Measurements from ENCODE around the gene LAMA3.

- TF ChIP-seq FEZF1 (tag by site-specific recombination; IDR thresholded peaks at IDR 0.05): peak; percentile 95
- peak; percentile 24; the same call in 1 of the 2 replicates for TF ChIP-seq SP7 (tag by site-specific recombination; IDR thresholded peaks at IDR 0.05)
- TF ChIP-seq, protein P1, sequence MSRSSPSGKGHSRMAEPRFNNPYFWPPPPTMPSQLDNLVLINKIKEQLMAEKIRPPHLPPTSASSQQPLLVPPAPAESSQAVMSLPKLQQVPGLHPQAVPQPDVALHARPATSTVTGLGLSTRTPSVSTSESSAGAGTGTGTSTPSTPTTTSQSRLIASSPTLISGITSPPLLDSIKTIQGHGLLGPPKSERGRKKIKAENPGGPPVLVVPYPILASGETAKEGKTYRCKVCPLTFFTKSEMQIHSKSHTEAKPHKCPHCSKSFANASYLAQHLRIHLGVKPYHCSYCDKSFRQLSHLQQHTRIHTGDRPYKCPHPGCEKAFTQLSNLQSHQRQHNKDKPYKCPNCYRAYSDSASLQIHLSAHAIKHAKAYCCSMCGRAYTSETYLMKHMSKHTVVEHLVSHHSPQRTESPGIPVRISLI (tag by site-specific recombination; IDR thresholded peaks at IDR 0.05): peak; percentile 59; the same call in 1 of the 2 replicates
- TF ChIP-seq, protein P2, sequence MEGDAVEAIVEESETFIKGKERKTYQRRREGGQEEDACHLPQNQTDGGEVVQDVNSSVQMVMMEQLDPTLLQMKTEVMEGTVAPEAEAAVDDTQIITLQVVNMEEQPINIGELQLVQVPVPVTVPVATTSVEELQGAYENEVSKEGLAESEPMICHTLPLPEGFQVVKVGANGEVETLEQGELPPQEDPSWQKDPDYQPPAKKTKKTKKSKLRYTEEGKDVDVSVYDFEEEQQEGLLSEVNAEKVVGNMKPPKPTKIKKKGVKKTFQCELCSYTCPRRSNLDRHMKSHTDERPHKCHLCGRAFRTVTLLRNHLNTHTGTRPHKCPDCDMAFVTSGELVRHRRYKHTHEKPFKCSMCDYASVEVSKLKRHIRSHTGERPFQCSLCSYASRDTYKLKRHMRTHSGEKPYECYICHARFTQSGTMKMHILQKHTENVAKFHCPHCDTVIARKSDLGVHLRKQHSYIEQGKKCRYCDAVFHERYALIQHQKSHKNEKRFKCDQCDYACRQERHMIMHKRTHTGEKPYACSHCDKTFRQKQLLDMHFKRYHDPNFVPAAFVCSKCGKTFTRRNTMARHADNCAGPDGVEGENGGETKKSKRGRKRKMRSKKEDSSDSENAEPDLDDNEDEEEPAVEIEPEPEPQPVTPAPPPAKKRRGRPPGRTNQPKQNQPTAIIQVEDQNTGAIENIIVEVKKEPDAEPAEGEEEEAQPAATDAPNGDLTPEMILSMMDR (tag by site-specific recombination; IDR thresholded peaks at IDR 0.05): no peak
- peak; percentile 68; the same call in 1 of the 2 replicates for TF ChIP-seq ZNF10 (tag by site-specific recombination; IDR thresholded peaks at IDR 0.05)
- TF ChIP-seq ZNF426 (tag by site-specific recombination; IDR thresholded peaks at IDR 0.05): peak; percentile 19
- no peak for TF ChIP-seq ZSCAN5A (tag by site-specific recombination; IDR thresholded peaks at IDR 0.05)
- TF ChIP-seq REST (tag by site-specific recombination; IDR thresholded peaks at IDR 0.05): no peak
- peak; percentile 94 for TF ChIP-seq KLF16 (tag by site-specific recombination; IDR thresholded peaks at IDR 0.05)
- no peak for TF ChIP-seq GLI4 (tag by site-specific recombination; IDR thresholded peaks at IDR 0.05)
Observed at GRCh38 chr18:23684515-23685197, 4.6 kb upstream of the LAMA3 start.
